Kidney epithelial cell (primary cell): ENCODE results near the gene PAPPA. TPM values are rescaled to one million over a fixed set of nuclear protein-coding genes. Genes with fewer than 3 reads are reported as not detected.

ENCODE experiments used
- DNase-seq: peaks from one replicate; pipeline ENCODE4 v3.0.0-alpha.2; 2010; ENCODE audit warnings: low read depth
- H3K27me3 ChIP-seq: 2 replicates; pipeline ENCODE4 v1.6.0; 2011; ENCODE audit warnings: low read length; ENCODE audit not compliant: control insufficient read depth, insufficient read depth
- H3K36me3 ChIP-seq: 2 replicates; pipeline ENCODE4 v1.5.1; 2011; ENCODE audit warnings: low read length; ENCODE audit not compliant: control insufficient read depth, insufficient read depth
- H3K4me3 ChIP-seq: 2 replicates; pipeline ENCODE4 v1.5.1; 2011; ENCODE audit warnings: low read depth, mild to moderate bottlenecking, control low read depth, low read length
- total RNA-seq: library from RNA; depleted of rRNA; stranded (reverse); fragments of >200 nt; gene quantifications from 2 replicates; pipeline ENCODE4 v1.2.3, GENCODE V29; 2015
- TF ChIP-seq, protein P1 (sequence below): IDR thresholded peaks from 2 replicates; pipeline ENCODE4 v1.5.1; 2011; ENCODE audit warnings: mild to moderate bottlenecking, moderate library complexity, low read length, control low read depth, inconsistent platforms; ENCODE audit not compliant: insufficient read depth, poor library complexity, severe bottlenecking

The PAPPA gene
- total RNA-seq, 1 donor from 2014 or later: 15.4 TPM

DNA sequence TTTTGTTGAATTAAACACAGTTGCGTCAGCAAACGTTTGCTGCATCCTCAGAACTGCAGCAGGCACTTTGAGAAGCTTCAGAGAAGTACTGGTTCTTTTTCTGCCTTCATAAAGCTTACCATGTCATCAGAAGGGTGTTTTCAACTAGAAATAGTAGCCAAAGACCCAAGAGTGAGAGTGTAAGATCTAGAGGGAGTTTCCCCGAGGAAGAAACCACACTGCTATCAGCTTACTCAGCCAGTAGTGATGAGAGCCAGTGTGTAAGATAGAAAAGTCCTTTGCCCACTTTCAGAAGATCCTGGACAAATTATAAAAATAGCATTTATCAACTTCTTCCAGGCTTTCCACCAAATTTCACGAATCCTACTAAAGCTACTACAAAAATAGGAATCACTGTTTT, 154.5 kb downstream of the PAPPA start:
- H3K27me3 ChIP-seq: no peaks in the 10 kb centered on the region

GRCh38 chr9:116309900-116310611, 156.5 kb downstream of the PAPPA start:
- Histone ChIP-seq H3K27me3 (no peaks in the 10 kb centered on the region), H3K36me3 (no peaks in the 10 kb centered on the region), H3K4me3 (no peak overlapping the region)
- DNase-seq: no peak
- TF ChIP-seq, protein P1, sequence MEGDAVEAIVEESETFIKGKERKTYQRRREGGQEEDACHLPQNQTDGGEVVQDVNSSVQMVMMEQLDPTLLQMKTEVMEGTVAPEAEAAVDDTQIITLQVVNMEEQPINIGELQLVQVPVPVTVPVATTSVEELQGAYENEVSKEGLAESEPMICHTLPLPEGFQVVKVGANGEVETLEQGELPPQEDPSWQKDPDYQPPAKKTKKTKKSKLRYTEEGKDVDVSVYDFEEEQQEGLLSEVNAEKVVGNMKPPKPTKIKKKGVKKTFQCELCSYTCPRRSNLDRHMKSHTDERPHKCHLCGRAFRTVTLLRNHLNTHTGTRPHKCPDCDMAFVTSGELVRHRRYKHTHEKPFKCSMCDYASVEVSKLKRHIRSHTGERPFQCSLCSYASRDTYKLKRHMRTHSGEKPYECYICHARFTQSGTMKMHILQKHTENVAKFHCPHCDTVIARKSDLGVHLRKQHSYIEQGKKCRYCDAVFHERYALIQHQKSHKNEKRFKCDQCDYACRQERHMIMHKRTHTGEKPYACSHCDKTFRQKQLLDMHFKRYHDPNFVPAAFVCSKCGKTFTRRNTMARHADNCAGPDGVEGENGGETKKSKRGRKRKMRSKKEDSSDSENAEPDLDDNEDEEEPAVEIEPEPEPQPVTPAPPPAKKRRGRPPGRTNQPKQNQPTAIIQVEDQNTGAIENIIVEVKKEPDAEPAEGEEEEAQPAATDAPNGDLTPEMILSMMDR: no peak

More for the DNA sequence above, 154.5 kb downstream of the PAPPA start:
- Histone ChIP-seq H3K36me3 (no peaks in the 10 kb centered on the region), H3K4me3 (no peak overlapping the region)
- DNase-seq: no peak
- TF ChIP-seq, protein P1: no peak

- TF ChIP-seq, protein P1: no peak
- no peaks in the 10 kb centered on the region for H3K36me3 ChIP-seq
- no peaks in the 10 kb centered on the region for H3K27me3 ChIP-seq
- no peak for DNase-seq
- H3K4me3 ChIP-seq: no peak overlapping the region
Measured at GRCh38 chr9:116312221-116312620, 158.6 kb downstream of the PAPPA start.

- Histone ChIP-seq H3K36me3 (no peaks in the 10 kb centered on the region), H3K27me3 (no peaks in the 10 kb centered on the region), H3K4me3 (no peak overlapping the region)
- no peak for DNase-seq
- TF ChIP-seq, protein P1: no peak
Measured at GRCh38 chr9:116313638-116314037, 160.0 kb downstream of the PAPPA start.

DNA sequence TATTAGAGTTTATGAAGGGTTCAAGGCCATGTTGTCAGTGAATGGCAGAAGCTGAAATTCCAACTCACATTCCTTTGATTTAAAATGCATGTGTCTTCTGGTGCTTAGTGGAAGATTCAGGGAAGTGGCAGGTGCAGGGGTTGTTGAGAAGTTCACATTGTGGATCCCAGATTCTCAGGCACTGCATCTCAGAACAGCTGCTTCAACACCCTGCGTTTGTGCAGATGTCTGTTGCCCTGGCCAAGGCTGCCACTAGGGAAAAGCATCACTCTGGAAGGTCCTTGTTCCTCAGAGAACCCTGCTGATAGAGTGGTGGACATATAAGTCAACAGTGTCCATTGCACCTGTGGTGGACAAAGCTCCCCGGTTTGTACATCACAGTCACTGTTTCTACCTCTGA, 162.7 kb downstream of the PAPPA start:
- H3K27me3 ChIP-seq: no peaks in the 10 kb centered on the region
- DNase-seq: no peak
- no peak overlapping the region for H3K4me3 ChIP-seq
- TF ChIP-seq, protein P1: no peak
- H3K36me3 ChIP-seq: no peaks in the 10 kb centered on the region

- no peaks in the 10 kb centered on the region for H3K36me3 ChIP-seq
- DNase-seq: no peak
- H3K4me3 ChIP-seq: no peak overlapping the region
- TF ChIP-seq, protein P1: no peak
- H3K27me3 ChIP-seq: no peaks in the 10 kb centered on the region
Measured at GRCh38 chr9:116317503-116317902, 163.9 kb downstream of the PAPPA start.
